HUES48 (cell line): ENCODE data around the gene NEDD4L.

Source experiments
- H3K27ac ChIP-seq: one replicate; pipeline ENCODE4 v1.7.0; 2013; ENCODE audit warnings: low read depth, low read length, inconsistent platforms
- H3K27me3 ChIP-seq: 2 replicates; pipeline ENCODE4 v1.6.1; 2013; ENCODE audit warnings: mild to moderate bottlenecking, low read length; ENCODE audit not compliant: control insufficient read depth, insufficient read depth
- H3K36me3 ChIP-seq: 2 replicates; pipeline ENCODE4 v1.6.1; 2013; ENCODE audit warnings: low read length; ENCODE audit not compliant: control insufficient read depth, insufficient read depth
- H3K4me1 ChIP-seq: 2 replicates; pipeline ENCODE4 v1.6.1; 2013; ENCODE audit warnings: mild to moderate bottlenecking, low read length; ENCODE audit not compliant: control insufficient read depth, insufficient read depth
- H3K4me3 ChIP-seq: 2 replicates; pipeline ENCODE4 v1.5.1; 2013; ENCODE audit warnings: mild to moderate bottlenecking, low read depth, low read length
- H3K9ac ChIP-seq: 2 replicates; pipeline ENCODE4 v1.6.1; 2013; ENCODE audit warnings: mild to moderate bottlenecking, low read depth, low read length, moderate library complexity
- H3K9me3 ChIP-seq: 2 replicates; pipeline ENCODE4 v1.6.1; 2013; ENCODE audit warnings: low read length; ENCODE audit not compliant: control insufficient read depth, insufficient read depth

NEDD4L gene

DNA sequence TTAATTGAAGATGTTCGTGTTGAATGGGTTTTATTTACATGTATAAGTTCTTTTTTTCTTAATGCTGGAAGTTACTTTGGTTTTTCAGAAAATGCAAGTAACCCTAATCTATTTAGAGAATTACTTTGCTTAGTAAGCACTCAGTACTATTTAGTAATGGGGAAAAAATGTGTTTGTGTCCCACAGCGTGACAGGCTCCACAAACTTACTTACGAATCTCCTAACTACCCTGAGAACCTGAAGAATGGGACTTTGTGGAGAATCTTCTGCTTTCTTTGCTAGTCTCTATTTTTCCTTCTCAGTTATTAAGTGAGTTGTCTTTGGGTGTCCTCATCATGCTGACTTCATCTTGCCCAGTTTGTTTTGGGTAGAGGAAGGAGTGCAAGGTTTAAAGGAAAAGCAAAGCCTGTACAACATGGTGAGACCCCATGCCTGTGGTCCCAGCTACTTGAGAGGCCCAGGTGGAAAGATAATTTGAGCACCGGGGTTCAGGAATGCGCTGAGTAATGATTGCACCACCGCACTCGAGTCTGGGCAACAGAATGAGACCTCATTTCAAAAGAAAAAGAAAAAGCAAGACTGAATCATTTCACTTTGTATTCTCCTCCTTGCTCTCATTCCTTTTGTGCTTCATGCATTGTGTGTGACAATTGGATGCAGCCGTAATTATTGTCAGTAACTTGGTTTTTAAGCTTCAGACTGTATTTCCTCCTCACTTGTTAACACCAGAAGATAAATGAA is 10.2 kb downstream of the NEDD4L start:
- no peaks in the 10 kb centered on the region for H3K27me3 ChIP-seq
- H3K9ac ChIP-seq: 0 out of 2 replicates have a peak overlapping the region, but pooled peaks have one; percentile 13
- peaks cover 12% of the 10 kb centered on the region for H3K4me1 ChIP-seq
- no peak overlapping the region for H3K4me3 ChIP-seq
- no peaks in the 10 kb centered on the region for H3K36me3 ChIP-seq
- H3K27ac ChIP-seq: peak overlapping the region; percentile 71
- no peaks in the 10 kb centered on the region for H3K9me3 ChIP-seq

DNA sequence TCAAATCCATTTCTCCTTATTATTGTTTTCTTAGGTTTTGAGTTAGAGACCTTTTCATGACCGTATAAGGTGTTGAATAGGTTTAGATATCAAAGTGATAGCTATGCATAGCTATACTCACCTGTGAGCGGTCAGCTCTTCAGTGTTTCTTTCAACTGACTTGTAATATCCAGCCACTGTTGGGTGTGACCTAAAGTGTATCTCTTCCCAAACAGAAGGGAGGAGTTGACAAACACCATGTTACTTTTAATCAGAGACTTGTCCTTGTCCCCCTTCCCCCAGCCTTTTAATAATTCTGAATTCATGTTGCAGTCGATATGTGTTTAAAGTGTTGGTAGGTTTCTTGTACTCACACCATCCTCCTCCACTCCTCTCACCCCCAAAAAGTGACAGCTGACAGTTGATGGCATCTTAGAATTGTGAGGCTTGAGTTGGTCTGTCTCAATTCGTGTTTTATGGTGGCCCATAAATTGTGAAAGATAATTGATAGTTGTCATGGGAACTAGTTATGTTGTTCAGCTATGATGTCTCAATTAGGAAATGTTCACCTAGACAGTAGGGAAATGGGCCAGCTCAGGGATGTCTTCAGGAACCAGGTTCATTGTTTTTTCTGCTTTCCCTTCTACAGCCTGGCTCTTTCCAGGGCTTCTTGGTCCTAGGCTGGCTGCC is 12.0 kb downstream of the NEDD4L start:
- no peak overlapping the region for H3K4me3 ChIP-seq
- H3K9ac ChIP-seq: no peak overlapping the region
- peaks cover 12% of the 10 kb centered on the region for H3K4me1 ChIP-seq
- H3K27ac ChIP-seq: no peak overlapping the region
- no peaks in the 10 kb centered on the region for H3K36me3 ChIP-seq
- H3K9me3 ChIP-seq: no peaks in the 10 kb centered on the region
- no peaks in the 10 kb centered on the region for H3K27me3 ChIP-seq

DNA sequence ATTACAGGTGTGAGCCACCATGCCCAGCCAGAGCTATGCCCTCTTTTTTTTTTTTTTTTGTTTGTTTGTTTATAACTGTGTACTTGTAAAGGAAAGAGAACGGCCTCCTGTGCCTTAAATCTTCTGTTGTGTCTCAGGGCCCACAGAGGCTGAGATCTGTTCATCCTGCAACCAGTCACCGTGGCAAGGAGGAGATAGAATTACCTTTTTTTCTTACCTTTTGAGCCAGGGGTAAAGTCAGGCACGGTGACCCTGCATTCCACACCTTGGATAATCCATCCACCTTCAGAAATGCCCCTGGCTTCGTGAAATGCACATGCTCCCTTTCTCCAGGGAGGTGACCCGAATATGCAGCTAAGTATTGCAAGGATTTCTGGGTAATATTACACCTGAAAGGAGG is 12.8 kb downstream of the NEDD4L start:
- Histone ChIP-seq H3K27ac (no peak overlapping the region), H3K9ac (no peak overlapping the region), H3K36me3 (no peaks in the 10 kb centered on the region), H3K9me3 (no peaks in the 10 kb centered on the region), H3K4me1 (peaks cover 12% of the 10 kb centered on the region), H3K27me3 (no peaks in the 10 kb centered on the region), H3K4me3 (no peak overlapping the region)

DNA sequence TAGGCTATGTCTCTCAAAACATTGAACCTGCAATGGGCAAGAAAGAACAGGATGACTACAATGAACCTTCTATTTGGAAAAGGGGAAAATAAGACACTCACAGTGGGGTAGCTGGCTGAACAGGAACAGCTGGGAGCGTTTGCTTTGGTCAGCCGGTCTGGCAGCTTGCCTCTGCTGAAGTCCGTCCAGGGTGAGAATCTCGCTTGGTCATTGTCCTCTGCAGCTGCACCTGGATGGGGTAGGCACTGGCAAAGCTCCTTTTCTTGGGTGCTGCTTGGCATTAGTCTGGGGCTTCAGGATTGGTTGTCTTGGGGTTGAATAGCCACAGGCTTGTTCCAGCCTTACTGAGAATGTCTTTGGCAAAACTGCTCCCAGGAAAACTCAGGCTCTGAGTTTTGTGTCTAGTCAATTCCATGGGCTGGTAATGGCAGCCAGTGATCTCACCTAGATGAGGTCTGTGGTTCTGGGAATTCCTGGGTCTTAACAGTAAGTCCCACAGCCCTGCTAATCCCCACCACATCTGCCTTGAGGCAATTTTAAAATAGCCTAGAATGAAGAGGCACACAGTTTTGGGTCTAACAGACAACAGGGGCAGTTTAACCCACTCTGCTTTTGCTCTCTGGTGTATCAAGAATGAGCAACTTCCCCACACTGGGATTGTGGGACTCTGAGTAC is 13.4 kb downstream of the NEDD4L start:
- H3K9me3 ChIP-seq: no peaks in the 10 kb centered on the region
- H3K27me3 ChIP-seq: no peaks in the 10 kb centered on the region
- peaks cover 12% of the 10 kb centered on the region for H3K4me1 ChIP-seq
- no peak overlapping the region for H3K4me3 ChIP-seq
- H3K36me3 ChIP-seq: no peaks in the 10 kb centered on the region
- H3K9ac ChIP-seq: no peak overlapping the region
- H3K27ac ChIP-seq: no peak overlapping the region

DNA sequence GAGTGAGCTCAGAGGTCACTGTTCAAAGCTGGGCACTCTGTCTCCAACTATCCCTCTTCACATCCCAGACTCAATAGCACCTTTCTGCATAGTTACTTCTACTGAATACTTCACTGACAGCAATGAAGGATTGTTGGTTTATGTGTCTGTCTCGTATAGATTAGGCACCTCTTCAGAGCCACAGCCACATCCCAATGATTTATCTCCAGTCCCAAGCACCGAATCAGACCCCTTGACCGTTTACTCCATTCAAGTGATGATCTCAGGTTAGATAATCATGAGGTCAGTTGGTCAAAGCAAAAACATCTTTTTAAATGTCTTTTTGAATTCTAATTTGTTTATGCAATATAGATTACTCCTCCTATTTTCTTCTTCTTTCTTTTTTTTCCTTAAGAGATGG is 14.7 kb downstream of the NEDD4L start:
- Histone ChIP-seq H3K4me3 (no peak overlapping the region), H3K27ac (no peak overlapping the region), H3K36me3 (no peaks in the 10 kb centered on the region), H3K9ac (no peak overlapping the region), H3K27me3 (no peaks in the 10 kb centered on the region), H3K4me1 (peaks cover 10% of the 10 kb centered on the region), H3K9me3 (no peaks in the 10 kb centered on the region)

DNA sequence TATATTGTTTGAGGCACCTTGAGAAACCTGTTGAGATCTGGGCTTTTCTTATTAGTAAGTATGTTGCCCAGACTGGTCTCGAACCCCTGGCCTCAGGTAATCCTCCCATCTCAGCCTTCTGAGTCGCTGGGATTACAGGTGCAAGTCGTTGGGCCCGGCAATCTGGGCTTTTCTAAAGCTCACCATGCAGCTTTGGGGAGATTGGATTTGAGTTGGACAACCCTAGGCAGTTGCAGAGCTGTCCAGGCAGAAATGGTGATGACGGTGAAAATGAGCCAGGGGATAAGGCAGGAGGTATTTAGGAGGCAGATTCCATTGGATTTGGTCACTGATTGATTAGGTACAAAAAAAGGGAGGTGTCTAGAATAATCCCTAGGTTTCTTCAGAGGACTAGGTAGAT is 16.2 kb downstream of the NEDD4L start:
- no peaks in the 10 kb centered on the region for H3K36me3 ChIP-seq
- H3K9me3 ChIP-seq: no peaks in the 10 kb centered on the region
- H3K27me3 ChIP-seq: no peaks in the 10 kb centered on the region
- H3K9ac ChIP-seq: no peak overlapping the region
- H3K4me1 ChIP-seq: no peaks in the 10 kb centered on the region
- no peak overlapping the region for H3K27ac ChIP-seq
- no peak overlapping the region for H3K4me3 ChIP-seq

DNA sequence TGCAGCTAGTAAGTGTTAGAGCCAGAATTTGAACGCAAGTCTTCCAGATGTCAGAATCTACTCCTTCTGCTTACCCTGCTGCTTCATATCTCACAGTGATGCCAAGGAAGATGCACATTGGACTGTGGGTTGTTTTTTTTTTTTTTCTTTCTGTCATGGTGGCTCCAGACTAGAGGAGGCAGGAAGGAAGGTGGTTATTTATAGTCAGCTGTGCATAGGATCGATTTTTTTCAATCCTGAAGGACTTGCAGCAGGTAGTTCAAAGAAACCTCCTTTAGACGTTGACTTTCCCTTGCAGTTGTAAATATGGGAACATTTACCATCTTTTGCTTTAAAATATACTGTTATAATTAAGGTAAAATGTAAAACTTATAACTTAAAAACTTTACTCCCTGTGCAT is 17.3 kb downstream of the NEDD4L start:
- no peaks in the 10 kb centered on the region for H3K27me3 ChIP-seq
- H3K4me1 ChIP-seq: 0 out of 2 replicates have a peak, but pooled peaks cover 3% of the 10 kb centered on the region
- no peaks in the 10 kb centered on the region for H3K36me3 ChIP-seq
- no peaks in the 10 kb centered on the region for H3K9me3 ChIP-seq
- H3K4me3 ChIP-seq: no peak overlapping the region
- H3K9ac ChIP-seq: no peak overlapping the region
- no peak overlapping the region for H3K27ac ChIP-seq

DNA sequence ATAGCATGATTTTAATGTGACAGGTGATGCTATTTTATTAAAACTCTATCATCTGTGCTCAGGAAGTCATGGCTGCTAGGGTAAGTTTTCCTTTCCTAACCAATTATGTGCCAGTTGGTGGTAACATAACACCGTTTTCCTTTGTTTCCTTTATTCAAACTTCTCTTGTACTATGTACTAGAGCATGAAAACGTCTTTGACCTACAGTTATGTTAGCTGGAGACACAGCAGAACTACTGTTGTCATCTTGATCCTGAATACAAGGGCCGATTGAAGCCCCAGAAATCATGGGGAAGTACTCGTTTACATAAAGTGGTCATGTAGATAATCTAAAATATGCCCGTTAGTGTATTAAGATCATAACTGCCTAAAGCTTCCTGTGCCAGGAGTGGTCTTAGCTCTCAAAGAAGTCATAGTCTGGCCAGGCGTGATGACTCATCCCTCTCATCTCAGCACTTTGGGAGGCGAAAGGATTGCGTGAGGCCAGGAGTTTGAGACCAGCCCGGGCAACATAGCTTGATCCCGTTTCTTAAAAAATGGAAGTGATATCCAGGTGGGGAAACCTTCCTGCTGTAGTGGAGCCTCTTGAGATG is 20.5 kb downstream of the NEDD4L start:
- H3K9me3 ChIP-seq: no peaks in the 10 kb centered on the region
- no peak overlapping the region for H3K9ac ChIP-seq
- H3K27ac ChIP-seq: no peak overlapping the region
- H3K4me1 ChIP-seq: peaks cover 12% of the 10 kb centered on the region
- H3K36me3 ChIP-seq: no peaks in the 10 kb centered on the region
- H3K4me3 ChIP-seq: no peak overlapping the region
- H3K27me3 ChIP-seq: no peaks in the 10 kb centered on the region

DNA sequence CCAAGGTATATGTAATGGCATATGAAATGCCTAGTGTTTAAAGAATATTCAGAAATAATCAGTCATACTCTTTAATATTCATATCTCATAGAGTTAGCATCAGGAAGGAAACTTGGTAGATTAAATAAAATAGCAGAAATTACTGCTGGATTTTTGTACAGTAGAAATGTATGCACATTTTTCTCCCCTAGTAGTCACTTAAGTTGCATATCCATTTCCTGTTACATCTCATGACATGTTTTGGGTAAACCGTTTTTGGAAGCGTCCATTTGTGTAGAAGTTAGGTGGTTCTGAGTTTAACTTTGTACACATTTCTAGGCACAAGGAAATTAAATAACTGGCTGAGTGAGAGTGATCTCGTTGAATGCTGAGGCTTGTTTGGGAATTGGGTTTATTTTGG is 21.9 kb downstream of the NEDD4L start:
- H3K36me3 ChIP-seq: no peaks in the 10 kb centered on the region
- H3K4me3 ChIP-seq: no peak overlapping the region
- H3K9ac ChIP-seq: no peak overlapping the region
- no peaks in the 10 kb centered on the region for H3K27me3 ChIP-seq
- no peaks in the 10 kb centered on the region for H3K9me3 ChIP-seq
- H3K4me1 ChIP-seq: peaks cover 16% of the 10 kb centered on the region
- no peak overlapping the region for H3K27ac ChIP-seq

DNA sequence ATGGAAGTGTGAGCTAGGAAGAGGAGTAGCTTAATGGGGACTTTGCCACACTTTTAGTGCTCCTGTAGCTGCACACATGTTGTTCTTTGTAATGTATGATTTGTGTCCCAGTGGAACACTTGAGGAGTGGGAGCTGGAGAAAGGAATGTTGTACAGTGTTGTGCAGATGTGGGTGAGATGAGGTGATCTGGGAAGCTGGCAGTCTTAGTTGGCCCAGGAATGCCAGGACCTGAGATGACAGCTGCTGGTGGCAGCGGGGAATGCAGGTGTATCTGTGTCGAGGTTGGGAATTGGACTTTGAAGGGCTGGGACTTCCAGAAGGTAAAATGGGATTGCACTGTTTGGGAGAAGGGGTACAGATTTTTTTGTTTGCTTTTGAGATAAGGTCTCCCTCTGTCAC is 23.6 kb downstream of the NEDD4L start:
- H3K9me3 ChIP-seq: no peaks in the 10 kb centered on the region
- no peaks in the 10 kb centered on the region for H3K27me3 ChIP-seq
- no peak overlapping the region for H3K27ac ChIP-seq
- H3K4me3 ChIP-seq: no peak overlapping the region
- no peaks in the 10 kb centered on the region for H3K36me3 ChIP-seq
- peaks cover 16% of the 10 kb centered on the region for H3K4me1 ChIP-seq
- H3K9ac ChIP-seq: no peak overlapping the region

DNA sequence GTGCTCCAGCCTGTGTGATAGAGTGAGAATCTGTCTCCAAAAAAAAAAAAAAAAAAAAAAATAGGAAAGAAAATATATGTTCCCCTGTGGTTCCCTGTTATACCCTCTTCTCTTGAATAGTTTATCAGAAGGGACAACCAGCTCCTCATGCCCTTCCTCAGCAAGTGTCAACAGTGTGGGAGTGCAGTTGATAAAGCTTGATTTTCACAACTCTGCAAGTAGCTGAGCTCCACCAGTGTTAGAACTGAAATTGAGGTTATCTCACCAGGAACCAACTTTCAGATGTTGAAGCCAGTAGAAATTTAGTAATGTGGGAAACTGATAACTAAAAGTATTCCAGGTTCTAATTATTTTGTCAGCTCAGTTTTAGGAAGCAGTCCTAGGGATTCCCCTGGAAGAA is 25.1 kb downstream of the NEDD4L start:
- Histone ChIP-seq H3K9me3 (no peaks in the 10 kb centered on the region), H3K4me1 (peaks cover 16% of the 10 kb centered on the region), H3K36me3 (no peaks in the 10 kb centered on the region), H3K27ac (no peak overlapping the region), H3K27me3 (no peaks in the 10 kb centered on the region), H3K4me3 (no peak overlapping the region), H3K9ac (no peak overlapping the region)
